MG63 (cell line): ENCODE data around the gene IKZF1. TPM values are rescaled to one million over a fixed set of nuclear protein-coding genes. Genes with fewer than 3 reads are reported as not detected.

Experiments used
- DNase-seq: peaks from one replicate; pipeline ENCODE4 v3.0.0-alpha.2; 2020
- H3K27me3 ChIP-seq: fragments of 250-450 bp; sonication (Bioruptor Pico); 2 replicates; pipeline ENCODE4 v1.5.1; 2020; ENCODE audit warnings: mild to moderate bottlenecking, moderate library complexity
- H3K36me3 ChIP-seq: fragments of 250-450 bp; sonication (Bioruptor Pico); 2 replicates; pipeline ENCODE4 v1.5.1; 2020; ENCODE audit warnings: mild to moderate bottlenecking, moderate library complexity
- H3K4me3 ChIP-seq: fragments of 250-450 bp; sonication (Bioruptor Pico); 2 replicates; pipeline ENCODE4 v1.5.1; 2020; ENCODE audit warnings: mild to moderate bottlenecking, moderate library complexity
- H3K9me3 ChIP-seq: fragments of 250-450 bp; sonication (Bioruptor Pico); 2 replicates; pipeline ENCODE4 v1.5.1; 2020; ENCODE audit warnings: mild to moderate bottlenecking, moderate library complexity
- total RNA-seq: library from RNA; depleted of rRNA; stranded (reverse); fragments of >200 nt; shearing (Covaris generic); gene quantifications from 2 replicates; pipeline ENCODE4 v1.2.3, GENCODE V29; 2014; ENCODE audit warnings: low replicate concordance

Gene IKZF1
- total RNA-seq, 1 experiment from 2014 or later: not detected

GRCh38 chr7:50422858-50423257 lies 118.3 kb downstream of the IKZF1 start:
- no peak overlapping the region for H3K4me3 ChIP-seq
- no peak for DNase-seq
- H3K27me3 ChIP-seq: no peaks in the 10 kb centered on the region
- H3K36me3 ChIP-seq: no peaks in the 10 kb centered on the region
- no peaks in the 10 kb centered on the region for H3K9me3 ChIP-seq

- H3K27me3 ChIP-seq: no peaks in the 10 kb centered on the region
- no peaks in the 10 kb centered on the region for H3K36me3 ChIP-seq
- DNase-seq: no peak
- no peak overlapping the region for H3K4me3 ChIP-seq
- no peaks in the 10 kb centered on the region for H3K9me3 ChIP-seq
Measured at GRCh38 chr7:50423860-50424259, 119.3 kb downstream of the IKZF1 start.

DNA sequence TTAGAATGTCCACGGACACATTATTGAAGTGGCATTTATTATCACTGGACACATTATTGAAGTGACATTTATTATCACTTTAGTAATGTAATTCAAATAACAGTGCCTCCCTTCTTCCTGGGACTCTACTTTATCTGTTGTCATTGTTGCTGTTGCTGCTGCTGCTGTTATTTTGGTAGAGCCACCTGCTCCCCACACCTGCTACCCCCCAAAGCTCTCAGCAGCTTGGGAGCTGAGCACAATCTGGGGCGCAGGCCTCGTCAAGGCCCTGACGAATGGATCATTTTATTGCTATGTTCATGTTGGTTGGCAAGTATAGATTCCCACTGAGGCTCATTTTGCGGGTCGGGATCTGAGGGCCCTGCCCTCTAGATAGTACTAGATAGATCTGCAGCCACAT lies 120.8 kb downstream of the IKZF1 start:
- no peak for DNase-seq
- H3K4me3 ChIP-seq: no peak overlapping the region
- H3K9me3 ChIP-seq: no peaks in the 10 kb centered on the region
- H3K27me3 ChIP-seq: no peaks in the 10 kb centered on the region
- no peaks in the 10 kb centered on the region for H3K36me3 ChIP-seq

GRCh38 chr7:50426280-50427045 lies 121.9 kb downstream of the IKZF1 start:
- H3K9me3 ChIP-seq: no peaks in the 10 kb centered on the region
- H3K36me3 ChIP-seq: no peaks in the 10 kb centered on the region
- no peak overlapping the region for H3K4me3 ChIP-seq
- no peaks in the 10 kb centered on the region for H3K27me3 ChIP-seq
- no peak for DNase-seq

DNA sequence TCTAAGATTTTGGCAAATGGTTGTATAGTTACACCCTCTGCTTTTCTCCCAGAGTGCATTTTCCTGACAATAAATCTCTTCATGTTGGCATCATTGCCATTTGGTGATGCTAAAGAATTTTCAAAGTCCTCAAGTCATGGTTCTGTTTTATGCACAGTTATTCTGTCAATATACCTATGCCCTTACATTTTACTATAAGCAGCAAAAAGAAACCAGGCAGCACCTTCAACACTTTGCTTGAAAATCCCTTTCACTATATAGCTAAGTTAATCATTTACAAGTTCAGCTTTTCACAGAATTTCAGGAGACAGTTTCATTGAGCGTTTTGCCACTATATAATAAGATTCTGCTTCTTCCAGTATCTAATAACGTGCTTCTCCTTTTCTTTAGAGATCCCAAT lies 123.0 kb downstream of the IKZF1 start:
- H3K4me3 ChIP-seq: no peak overlapping the region
- no peaks in the 10 kb centered on the region for H3K27me3 ChIP-seq
- no peaks in the 10 kb centered on the region for H3K9me3 ChIP-seq
- H3K36me3 ChIP-seq: no peaks in the 10 kb centered on the region
- no peak for DNase-seq

GRCh38 chr7:50428911-50429310 lies 124.4 kb downstream of the IKZF1 start:
- DNase-seq: no peak
- Histone ChIP-seq H3K9me3 (no peaks in the 10 kb centered on the region), H3K36me3 (no peaks in the 10 kb centered on the region; the same call in 1 of the 2 replicates), H3K27me3 (no peaks in the 10 kb centered on the region), H3K4me3 (no peak overlapping the region)

DNA sequence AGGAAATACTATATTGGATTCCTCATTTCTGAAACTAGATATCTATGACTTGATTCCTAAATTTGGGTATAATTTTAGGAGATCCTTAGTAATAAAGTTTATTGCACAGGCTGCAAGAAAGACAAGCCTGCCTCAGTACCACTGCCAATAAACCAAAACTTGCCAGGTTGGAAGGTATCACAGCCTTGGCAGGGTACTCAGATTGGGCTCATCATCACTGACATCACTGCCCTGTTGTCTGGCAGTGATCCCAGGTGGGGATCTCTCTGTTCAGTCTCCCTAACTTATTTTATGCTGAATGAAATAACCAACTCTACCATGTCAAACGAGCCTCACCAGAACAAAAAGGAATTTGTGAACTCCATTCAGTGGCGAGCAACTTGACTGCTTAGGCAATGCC lies 126.8 kb downstream of the IKZF1 start:
- no peaks in the 10 kb centered on the region for H3K27me3 ChIP-seq
- DNase-seq: peak; percentile 46
- H3K9me3 ChIP-seq: no peaks in the 10 kb centered on the region; the same call in 1 of the 2 replicates
- no peak overlapping the region for H3K4me3 ChIP-seq
- H3K36me3 ChIP-seq: no peaks in the 10 kb centered on the region; the same call in 1 of the 2 replicates

DNA sequence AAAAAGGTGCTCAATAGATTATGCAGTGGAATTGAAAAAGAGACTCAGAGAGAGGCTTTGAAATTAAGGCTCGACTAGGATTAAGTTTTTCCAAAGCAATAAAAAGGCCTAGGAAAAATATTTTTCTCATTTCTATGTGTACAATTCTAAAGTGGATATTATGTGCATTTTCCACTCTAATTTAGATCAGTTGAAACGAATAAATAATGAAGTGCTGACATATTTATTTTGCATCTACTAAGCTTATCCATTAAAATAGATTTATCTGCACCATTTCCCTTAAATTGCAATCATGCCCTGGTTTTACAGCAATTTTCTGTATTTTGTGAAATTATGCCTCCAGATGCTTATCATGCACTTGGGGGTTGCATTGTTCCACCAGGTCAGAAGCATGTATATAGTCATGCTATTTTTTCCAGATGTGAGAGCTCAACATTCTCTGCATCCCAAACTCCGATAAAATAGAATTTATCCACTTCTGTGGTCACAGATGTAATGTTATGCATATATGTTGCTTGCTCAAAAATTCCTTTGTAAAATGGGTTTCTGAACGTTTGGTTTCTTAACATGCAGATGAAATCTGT lies 127.3 kb downstream of the IKZF1 start:
- H3K9me3 ChIP-seq: no peaks in the 10 kb centered on the region; the same call in 1 of the 2 replicates
- no peak overlapping the region for H3K4me3 ChIP-seq
- no peaks in the 10 kb centered on the region; the same call in 1 of the 2 replicates for H3K36me3 ChIP-seq
- H3K27me3 ChIP-seq: no peaks in the 10 kb centered on the region
- no peak for DNase-seq

GRCh38 chr7:50436133-50436806 lies 131.8 kb downstream of the IKZF1 start:
- H3K9me3 ChIP-seq: no peaks in the 10 kb centered on the region; the same call in 1 of the 2 replicates
- peak; percentile 70 for DNase-seq
- H3K27me3 ChIP-seq: no peaks in the 10 kb centered on the region
- H3K36me3 ChIP-seq: peaks cover 33% of the 10 kb centered on the region
- no peak overlapping the region for H3K4me3 ChIP-seq

DNA sequence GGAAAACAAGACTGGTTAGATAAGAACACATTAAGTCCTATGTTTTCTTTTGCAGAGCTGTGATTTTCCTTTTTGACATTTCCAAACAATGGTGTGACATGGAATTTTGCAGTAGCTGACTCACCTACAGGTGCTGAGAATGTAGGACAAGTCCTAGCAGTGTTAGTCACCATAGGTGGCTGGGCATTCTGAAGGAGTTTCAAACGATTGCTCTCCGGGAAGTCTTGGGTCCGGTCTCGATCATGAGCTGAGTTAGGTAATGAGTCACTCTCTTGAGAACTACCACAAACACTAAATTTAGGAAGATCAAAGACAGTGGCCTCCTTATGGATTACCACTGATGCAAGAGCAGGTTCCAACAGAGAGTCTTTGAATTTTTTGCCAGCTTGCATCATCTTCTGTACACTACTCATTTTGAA lies 142.0 kb downstream of the IKZF1 start:
- Histone ChIP-seq H3K36me3 (peaks cover 21% of the 10 kb centered on the region), H3K9me3 (no peaks in the 10 kb centered on the region), H3K4me3 (no peak overlapping the region), H3K27me3 (no peaks in the 10 kb centered on the region)
- DNase-seq: peak; percentile 42

DNA sequence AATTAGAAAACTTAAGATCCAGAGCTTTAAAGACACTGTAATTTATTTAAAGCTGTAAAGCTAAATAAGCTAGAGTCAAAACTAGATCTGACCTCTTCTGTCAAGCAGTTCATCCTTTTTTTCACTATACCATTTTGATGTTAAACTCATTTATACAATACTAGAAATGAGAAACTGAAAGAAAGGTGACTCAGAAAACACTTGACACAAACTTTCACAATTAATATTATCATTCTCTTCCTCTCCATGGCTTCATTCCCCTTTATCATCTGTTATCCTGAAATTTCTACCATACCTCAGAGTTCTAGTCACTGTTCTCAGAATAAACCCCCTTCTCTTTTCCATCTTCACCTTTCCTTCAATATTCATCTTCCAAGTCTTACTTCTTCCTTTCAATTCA lies 144.3 kb downstream of the IKZF1 start:
- Histone ChIP-seq H3K9me3 (no peaks in the 10 kb centered on the region), H3K27me3 (no peaks in the 10 kb centered on the region), H3K4me3 (peak overlapping the region; percentile 68), H3K36me3 (peaks cover 16% of the 10 kb centered on the region)
- no peak for DNase-seq

- DNase-seq: no peak
- peak overlapping the region; percentile 68 for H3K4me3 ChIP-seq
Measured at GRCh38 chr7:50449501-50449880, 145.0 kb downstream of the IKZF1 start.

DNA sequence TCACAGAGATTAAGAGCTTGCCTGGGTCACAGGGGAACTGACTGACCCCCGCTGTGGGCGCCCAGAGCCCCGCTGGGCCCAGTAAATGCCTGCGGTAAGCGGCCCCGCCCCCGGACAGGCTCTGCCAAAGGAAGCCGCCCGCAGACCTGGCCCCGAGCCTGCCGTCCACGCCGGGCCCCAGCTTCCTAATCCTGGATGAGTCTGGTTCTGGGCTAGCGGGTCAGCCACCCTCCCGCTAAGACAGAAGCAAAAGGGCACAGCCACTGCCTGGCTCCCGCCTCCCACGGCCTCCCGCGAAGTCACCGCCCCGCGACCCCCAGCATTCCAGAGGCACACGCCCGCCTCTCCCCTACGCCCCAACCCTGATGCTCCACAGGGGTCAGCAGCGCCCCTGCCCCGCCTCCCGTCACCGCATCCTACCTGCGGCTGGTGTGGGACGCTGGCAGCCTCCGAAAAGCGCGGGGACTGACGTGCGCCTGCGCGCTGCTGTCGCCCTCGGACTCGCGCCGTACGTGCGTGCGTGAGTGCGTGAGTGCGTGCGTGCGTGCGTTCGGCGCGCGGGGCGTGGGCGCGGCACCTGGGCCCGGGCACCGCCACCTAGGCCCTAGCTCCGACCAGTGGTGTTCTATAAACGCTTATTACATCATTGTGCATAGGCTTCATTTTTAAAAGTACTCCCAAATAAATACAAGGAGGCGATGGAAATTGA lies 145.5 kb downstream of the IKZF1 start, which contains the start of gene FIGNL1:
Gene FIGNL1, minus strand, starts transcription at position 470 of the 709 bp plus-strand sequence. CDS start 3,063 bp downstream, outside the sequence.
- H3K27me3 ChIP-seq: no peaks in the 10 kb centered on the region
- H3K36me3 ChIP-seq: peaks cover 9% of the 10 kb centered on the region
- H3K9me3 ChIP-seq: no peaks in the 10 kb centered on the region
- H3K4me3 ChIP-seq: peak within 1 kb of the TSS; percentile 68
- DNase-seq: peak; percentile 90

More at GRCh38 chr7:50449501-50449880, 145.0 kb downstream of the IKZF1 start:
- peaks cover 15% of the 10 kb centered on the region for H3K36me3 ChIP-seq
- no peaks in the 10 kb centered on the region for H3K27me3 ChIP-seq
- H3K9me3 ChIP-seq: no peaks in the 10 kb centered on the region

DNA sequence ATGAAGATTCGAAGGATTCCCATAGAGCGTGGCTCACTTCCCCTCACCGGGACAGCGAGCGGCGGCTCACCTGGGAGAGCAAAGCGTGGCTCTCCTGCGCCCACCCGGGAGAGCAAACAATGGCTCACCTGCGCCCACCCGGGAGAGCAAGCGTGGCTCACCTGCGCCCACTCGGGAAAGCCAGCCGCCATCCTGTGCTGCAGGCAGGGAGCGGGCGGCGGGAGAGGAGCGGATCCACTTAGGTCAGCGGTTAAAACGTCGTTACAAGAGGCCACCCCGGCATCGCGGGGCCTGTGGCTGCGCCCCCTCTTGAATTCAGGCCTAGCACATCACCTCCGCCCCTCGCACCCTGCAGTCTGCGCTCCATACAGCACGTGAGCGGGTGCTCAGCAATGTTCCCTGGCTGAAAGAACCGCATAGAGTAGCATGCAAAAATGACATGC lies 146.1 kb downstream of the IKZF1 start:
- DNase-seq: no peak
- H3K27me3 ChIP-seq: no peaks in the 10 kb centered on the region
- peak overlapping the region; percentile 68 for H3K4me3 ChIP-seq
- peaks cover 7% of the 10 kb centered on the region for H3K36me3 ChIP-seq
- H3K9me3 ChIP-seq: no peaks in the 10 kb centered on the region
